IPS-15b (cell line): ENCODE measurements around the gene CCDC91.
"Not testable (repeated sequence)": the region's sequence is repeated elsewhere in the genome, so short reads cannot be mapped to it uniquely, and the experiment has no call there.

Experiments used
- H3K27me3 ChIP-seq: one replicate; pipeline ENCODE4 v1.6.1; 2013; ENCODE audit warnings: low read length; ENCODE audit not compliant: control insufficient read depth, insufficient read depth
- H3K36me3 ChIP-seq: one replicate; pipeline ENCODE4 v1.6.1; 2013; ENCODE audit warnings: low read length; ENCODE audit not compliant: control insufficient read depth, insufficient read depth
- H3K4me1 ChIP-seq: one replicate; pipeline ENCODE4 v1.6.1; 2013; ENCODE audit warnings: mild to moderate bottlenecking, low read length; ENCODE audit not compliant: control insufficient read depth, insufficient read depth
- H3K4me3 ChIP-seq: one replicate; pipeline ENCODE4 v1.5.1; 2013; ENCODE audit warnings: low read depth, low read length
- H3K9ac ChIP-seq: one replicate; pipeline ENCODE4 v1.6.1; 2013; ENCODE audit warnings: low read depth, mild to moderate bottlenecking, low read length
- H3K9me3 ChIP-seq: one replicate; pipeline ENCODE4 v1.6.1; 2013; ENCODE audit warnings: mild to moderate bottlenecking, low read length; ENCODE audit not compliant: control insufficient read depth, insufficient read depth

CCDC91 gene

DNA sequence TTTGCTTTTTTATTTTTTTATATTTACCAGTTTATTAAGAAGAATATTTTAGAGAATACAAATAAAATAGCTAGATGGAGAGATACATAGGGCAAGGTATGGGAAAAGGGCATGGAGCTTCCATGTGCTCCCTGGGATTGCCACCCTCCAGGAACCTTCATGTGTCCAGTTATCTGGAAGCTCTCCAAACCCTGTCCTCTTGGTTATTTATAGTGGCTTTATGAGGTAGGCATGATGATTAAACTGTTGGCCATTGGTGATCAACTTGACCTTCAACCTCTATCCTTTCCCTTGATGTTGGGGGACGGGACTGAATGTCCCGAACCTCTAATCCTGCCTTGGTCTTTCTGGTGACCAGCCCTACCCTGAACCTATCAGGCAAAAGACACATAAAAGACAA, 156.3 kb downstream of the CCDC91 start:
- Histone ChIP-seq H3K36me3 (no peaks in the 10 kb centered on the region), H3K9me3 (no peaks in the 10 kb centered on the region), H3K9ac (no peak overlapping the region), H3K4me3 (no peak overlapping the region), H3K27me3 (no peaks in the 10 kb centered on the region), H3K4me1 (no peaks in the 10 kb centered on the region)

DNA sequence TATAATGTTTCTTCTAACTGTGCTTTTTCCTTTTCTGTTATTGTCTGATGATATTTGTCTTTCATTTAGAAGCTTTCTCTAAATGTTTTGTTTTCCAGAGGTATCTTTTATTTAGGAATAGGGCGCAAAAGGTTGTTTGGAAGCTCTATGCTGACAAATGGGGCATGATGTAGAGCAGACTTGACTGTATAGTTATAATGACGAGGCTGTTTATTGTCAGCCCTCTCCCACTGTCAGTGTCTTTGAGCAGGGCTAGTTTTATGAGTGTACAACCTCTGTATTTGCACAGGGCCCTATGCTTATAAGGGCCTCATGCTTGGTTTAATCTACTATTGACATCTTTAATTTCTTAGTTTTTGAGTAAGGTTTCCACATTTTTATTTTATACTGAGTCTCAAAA, 158.9 kb downstream of the CCDC91 start:
- H3K36me3 ChIP-seq = no peaks in the 10 kb centered on the region
- no peak overlapping the region for H3K9ac ChIP-seq
- H3K4me3 ChIP-seq = no peak overlapping the region
- no peaks in the 10 kb centered on the region for H3K4me1 ChIP-seq
- H3K27me3 ChIP-seq = no peaks in the 10 kb centered on the region
- H3K9me3 ChIP-seq = no peaks in the 10 kb centered on the region

DNA sequence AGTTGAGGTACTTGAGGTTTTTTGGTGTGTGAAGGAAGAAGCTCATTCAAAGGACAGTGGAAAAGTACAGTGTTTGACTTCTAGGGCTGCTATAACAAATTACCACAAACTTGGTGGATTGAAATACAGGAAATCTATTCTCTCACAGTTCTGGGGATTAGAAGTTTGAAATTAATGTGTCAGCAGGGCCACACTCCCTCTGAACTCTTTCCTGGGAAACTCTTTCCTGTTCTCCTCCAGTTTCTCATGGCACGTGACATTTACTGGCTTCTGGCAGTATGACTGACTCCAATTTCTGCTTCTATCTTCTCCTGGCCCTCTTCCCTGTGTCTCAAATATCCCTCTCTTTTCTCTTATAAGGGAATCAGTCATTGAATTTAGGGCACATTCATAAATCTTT, 160.2 kb downstream of the CCDC91 start:
- Histone ChIP-seq H3K9me3 (no peaks in the 10 kb centered on the region), H3K4me1 (no peaks in the 10 kb centered on the region), H3K36me3 (no peaks in the 10 kb centered on the region), H3K9ac (no peak overlapping the region), H3K27me3 (no peaks in the 10 kb centered on the region), H3K4me3 (no peak overlapping the region)

DNA sequence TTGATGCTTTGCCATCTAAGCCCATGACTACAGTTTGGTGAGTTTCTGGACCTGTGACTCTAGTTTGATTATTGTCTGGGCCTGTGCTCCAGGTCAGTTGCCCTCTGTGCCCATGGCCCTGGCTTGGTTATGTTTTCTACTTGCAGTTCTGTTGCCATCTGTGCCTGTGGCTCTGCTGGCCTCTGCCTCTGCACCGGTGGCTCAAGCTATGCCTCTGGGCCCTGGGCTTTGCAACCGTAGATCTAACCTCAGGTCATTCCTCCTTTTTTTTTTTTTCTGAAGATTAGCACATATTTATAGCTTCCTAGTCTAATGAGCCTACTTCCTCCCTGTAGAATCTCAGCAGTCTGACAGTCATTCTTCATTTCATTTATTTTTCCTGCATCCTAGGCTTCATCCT, 161.2 kb downstream of the CCDC91 start:
- Histone ChIP-seq H3K9me3 (no peaks in the 10 kb centered on the region), H3K27me3 (no peaks in the 10 kb centered on the region), H3K4me1 (no peaks in the 10 kb centered on the region), H3K36me3 (no peaks in the 10 kb centered on the region), H3K4me3 (no peak overlapping the region), H3K9ac (no peak overlapping the region)

DNA sequence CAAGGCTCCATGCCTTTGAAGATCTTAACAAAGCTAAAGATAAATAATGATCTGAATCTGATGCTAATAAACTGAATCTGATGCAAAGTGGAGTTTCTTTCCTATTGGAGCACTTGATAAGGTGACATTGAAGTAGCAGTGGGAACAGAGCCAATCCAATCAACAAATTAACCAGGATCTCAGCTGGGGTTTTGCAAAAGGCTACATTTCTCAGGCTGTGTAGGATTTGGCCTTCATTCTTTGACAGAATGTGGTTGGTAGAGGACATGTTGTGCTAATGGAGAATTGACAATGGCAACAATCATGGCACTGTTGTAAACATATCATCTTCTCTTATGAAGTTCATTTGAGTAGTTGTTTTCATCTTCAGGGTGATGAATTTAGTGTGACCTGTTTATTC, 164.9 kb downstream of the CCDC91 start:
- H3K9me3 ChIP-seq = no peaks in the 10 kb centered on the region
- no peaks in the 10 kb centered on the region for H3K27me3 ChIP-seq
- H3K36me3 ChIP-seq = no peaks in the 10 kb centered on the region
- no peak overlapping the region for H3K9ac ChIP-seq
- H3K4me1 ChIP-seq = no peaks in the 10 kb centered on the region
- H3K4me3 ChIP-seq = no peak overlapping the region

DNA sequence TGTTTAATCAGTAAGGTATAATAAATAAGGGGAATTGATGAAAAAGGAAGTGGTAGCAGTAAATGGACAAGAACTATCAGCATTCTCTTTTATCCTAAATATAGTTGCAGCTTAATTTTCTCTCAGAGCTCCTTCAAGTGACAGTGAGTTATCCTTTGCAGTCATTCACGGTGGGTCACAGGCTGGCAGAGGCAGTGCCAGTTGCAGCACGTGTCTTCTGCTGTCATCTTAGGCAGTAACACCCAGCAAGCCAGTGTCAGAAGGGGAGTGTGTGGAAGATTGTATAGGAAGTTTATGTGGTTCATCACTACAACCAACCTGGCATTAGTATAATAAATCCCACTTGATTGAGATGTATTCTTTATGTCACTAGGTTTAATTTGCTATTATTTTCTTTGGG, 170.0 kb downstream of the CCDC91 start:
- no peaks in the 10 kb centered on the region for H3K9me3 ChIP-seq
- no peak overlapping the region for H3K9ac ChIP-seq
- H3K36me3 ChIP-seq = no peaks in the 10 kb centered on the region
- no peaks in the 10 kb centered on the region for H3K27me3 ChIP-seq
- H3K4me3 ChIP-seq = no peak overlapping the region
- H3K4me1 ChIP-seq = no peaks in the 10 kb centered on the region

DNA sequence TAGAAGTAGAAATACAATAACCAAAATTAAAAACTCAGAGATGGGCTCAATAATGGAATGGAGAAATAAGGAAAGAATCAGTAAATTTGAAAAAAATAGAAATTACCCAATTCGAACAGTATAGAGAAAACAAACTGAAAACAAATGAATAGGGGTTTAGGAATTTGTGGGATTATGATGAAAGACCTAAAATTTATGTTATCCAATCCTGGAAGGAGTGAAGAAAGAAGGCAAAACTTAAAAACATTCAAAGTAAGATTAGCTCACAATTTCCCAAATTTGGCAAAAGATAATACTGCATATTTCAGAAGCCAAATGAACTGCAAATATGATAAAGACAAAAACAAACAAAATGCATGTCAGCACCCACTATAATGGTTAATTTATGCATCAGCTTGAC, 177.1 kb downstream of the CCDC91 start:
- Histone ChIP-seq H3K9me3 (peaks cover 17% of the 10 kb centered on the region), H3K9ac (no peak overlapping the region), H3K4me3 (no peak overlapping the region), H3K4me1 (no peaks in the 10 kb centered on the region), H3K36me3 (no peaks in the 10 kb centered on the region), H3K27me3 (no peaks in the 10 kb centered on the region)

DNA sequence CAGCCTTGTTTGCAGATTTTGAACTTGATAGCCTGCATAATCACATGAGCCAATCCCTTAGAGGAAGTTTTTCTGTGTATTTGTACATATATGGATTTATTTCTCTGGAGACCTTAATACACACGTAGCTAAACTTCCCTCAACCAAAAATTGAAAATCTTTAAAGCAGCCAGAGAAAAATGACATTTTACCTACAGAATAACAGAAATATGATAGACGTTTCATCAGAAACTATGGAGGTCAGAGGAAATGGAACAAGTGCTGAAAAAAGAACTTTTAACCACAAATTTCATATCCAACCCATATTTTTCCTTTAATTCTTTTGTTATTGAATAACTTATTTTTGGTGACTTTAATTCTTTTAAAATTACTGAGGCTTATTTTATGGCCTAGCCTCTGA, 177.7 kb downstream of the CCDC91 start:
- no peaks in the 10 kb centered on the region for H3K27me3 ChIP-seq
- no peak overlapping the region for H3K4me3 ChIP-seq
- H3K9me3 ChIP-seq = peaks cover 17% of the 10 kb centered on the region
- H3K36me3 ChIP-seq = no peaks in the 10 kb centered on the region
- no peak overlapping the region for H3K9ac ChIP-seq
- H3K4me1 ChIP-seq = no peaks in the 10 kb centered on the region

DNA sequence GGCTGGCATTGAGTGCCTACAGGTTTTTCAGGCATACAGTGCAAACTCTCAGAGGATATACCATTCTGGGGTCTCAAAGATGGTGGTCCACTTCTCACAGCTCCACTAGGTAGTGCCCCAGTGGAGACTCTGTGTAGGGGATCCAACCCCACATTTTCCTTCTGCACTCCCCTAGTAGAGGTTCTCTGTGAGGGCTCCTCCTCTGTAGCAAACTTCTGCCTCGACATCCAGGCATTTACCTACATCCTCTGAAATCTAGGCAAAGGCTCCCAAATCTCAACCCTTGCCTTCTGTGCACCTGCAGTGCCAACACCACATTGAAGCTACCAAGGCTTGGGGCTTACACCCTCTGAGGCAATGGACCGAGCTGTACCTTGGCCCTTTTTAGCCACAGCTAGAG, 179.2 kb downstream of the CCDC91 start:
- H3K4me1 ChIP-seq = no peaks in the 10 kb centered on the region
- H3K27me3 ChIP-seq = no peaks in the 10 kb centered on the region
- H3K9me3 ChIP-seq = peaks cover 17% of the 10 kb centered on the region
- no peak overlapping the region for H3K4me3 ChIP-seq
- no peak overlapping the region for H3K9ac ChIP-seq
- no peaks in the 10 kb centered on the region for H3K36me3 ChIP-seq

DNA sequence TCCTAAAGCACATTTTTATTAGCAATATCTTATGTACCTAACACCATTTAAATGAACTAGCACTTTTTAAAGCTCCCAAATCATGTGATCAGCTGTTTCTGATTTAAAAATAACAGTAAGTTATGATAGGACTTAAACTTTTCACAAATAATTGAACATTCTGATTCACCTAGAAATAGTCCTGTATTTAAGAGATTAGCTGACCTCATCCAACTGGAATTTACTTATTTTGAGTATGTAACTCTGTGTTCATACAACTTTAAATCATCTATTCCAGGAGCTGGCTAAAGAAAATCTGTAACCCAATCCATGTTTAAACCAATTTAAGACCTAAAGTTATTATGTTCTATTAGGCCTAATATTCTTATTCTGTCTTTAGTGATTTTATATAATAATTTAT, 184.3 kb downstream of the CCDC91 start:
- H3K36me3 ChIP-seq = no peaks in the 10 kb centered on the region
- H3K4me1 ChIP-seq = peaks cover 15% of the 10 kb centered on the region
- H3K9me3 ChIP-seq = peaks cover 11% of the 10 kb centered on the region
- H3K9ac ChIP-seq = no peak overlapping the region
- no peak overlapping the region for H3K4me3 ChIP-seq
- no peaks in the 10 kb centered on the region for H3K27me3 ChIP-seq

DNA sequence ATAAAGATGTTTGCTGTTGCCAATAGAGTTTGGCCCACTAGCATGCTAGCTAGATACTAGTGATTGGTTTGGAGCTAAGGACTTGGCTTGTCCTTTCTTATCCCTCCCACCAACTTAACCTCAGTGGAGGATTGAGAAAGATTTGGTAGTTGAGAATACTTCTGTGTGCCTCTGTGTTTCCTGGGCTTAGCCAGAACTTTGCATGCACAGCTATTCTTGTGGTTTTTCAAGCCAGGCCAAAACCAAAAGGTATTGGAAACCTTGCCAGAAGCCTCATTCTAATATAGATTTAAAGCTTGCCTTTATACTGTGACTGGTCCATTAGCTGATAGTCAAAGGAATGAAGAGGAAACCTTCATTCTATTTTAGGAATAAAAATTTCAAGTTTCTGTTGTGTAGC, 188.5 kb downstream of the CCDC91 start:
- no peak overlapping the region for H3K4me3 ChIP-seq
- no peak overlapping the region for H3K9ac ChIP-seq
- H3K36me3 ChIP-seq = no peaks in the 10 kb centered on the region
- H3K9me3 ChIP-seq = no peaks in the 10 kb centered on the region
- no peaks in the 10 kb centered on the region for H3K27me3 ChIP-seq
- H3K4me1 ChIP-seq = peaks cover 15% of the 10 kb centered on the region

DNA sequence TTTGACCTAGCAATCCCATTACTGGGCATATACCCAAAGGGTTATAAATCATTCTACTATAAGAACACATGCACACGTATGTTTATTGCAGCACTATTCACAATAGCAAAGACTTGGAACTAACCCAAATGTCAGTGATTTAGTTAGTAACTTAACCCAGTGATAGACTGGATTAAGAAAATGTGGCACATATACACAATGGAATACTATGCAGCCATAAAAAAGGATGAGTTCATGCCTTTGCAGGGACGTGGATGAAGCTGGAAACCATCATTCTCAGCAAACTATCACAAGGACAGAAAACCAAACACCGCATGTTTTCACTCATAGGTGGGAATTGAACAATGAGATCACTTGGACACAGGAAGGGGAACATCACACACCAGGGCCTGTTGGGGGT, 189.5 kb downstream of the CCDC91 start:
- H3K9ac ChIP-seq, H3K4me3 ChIP-seq, H3K27me3 ChIP-seq, H3K36me3 ChIP-seq, H3K9me3 ChIP-seq: not testable (repeated sequence)
- peaks cover 15% of the 10 kb centered on the region for H3K4me1 ChIP-seq

DNA sequence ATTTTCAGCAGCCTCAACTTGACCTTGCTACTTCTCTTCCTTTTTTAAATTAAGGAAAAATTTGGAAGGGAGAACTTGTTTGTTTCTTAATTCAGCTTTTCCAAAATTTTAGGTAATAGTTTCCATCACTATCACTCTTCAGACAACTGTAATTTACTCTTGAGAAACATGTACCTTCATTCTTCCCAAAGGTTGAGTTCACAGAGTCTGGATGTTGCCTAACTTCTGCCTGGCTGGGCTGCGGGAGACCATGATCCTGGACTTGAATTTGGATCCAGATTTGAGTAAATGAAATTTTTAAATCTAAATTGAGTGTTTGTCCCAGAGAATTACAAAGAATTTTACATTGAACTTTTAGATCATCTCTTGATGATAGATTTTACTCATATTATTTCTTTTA, 193.1 kb downstream of the CCDC91 start:
- H3K4me3 ChIP-seq = no peak overlapping the region
- no peak overlapping the region for H3K9ac ChIP-seq
- no peaks in the 10 kb centered on the region for H3K36me3 ChIP-seq
- no peaks in the 10 kb centered on the region for H3K27me3 ChIP-seq
- H3K4me1 ChIP-seq = peaks cover 5% of the 10 kb centered on the region
- H3K9me3 ChIP-seq = no peaks in the 10 kb centered on the region
